Cardiac fibroblast (primary cell): ENCODE measurements around the gene UNCX.
A peak's percentile ranks its signal among the peaks of the same experiment; 100 is the strongest.
"Not testable (repeated sequence)": the region's sequence is repeated elsewhere in the genome, so short reads cannot be mapped to it uniquely, and the experiment has no call there.

Source experiments
- DNase-seq, 2 donors: peaks; one replicate each; pipeline versions ENCODE4 v3.0.0 to v3.0.0-alpha.2; 2010; ENCODE audit warnings: low read depth in 2 of 2
- H3K4me3 ChIP-seq, 2 donors: replicated peaks in 1 of 2; 1 replicate in 1 of 2; 2 replicates in 1 of 2; pipeline ENCODE4 v1.5.1; 2011; ENCODE audit warnings: low read depth in 2 of 2, low read length in 2 of 2, mild to moderate bottlenecking in 2 of 2, moderate library complexity in 1 of 2
- CTCF ChIP-seq: IDR thresholded peaks from one replicate; pipeline ENCODE4 v1.5.1; 2011; ENCODE audit warnings: low read depth, mild to moderate bottlenecking, low read length, inconsistent platforms

Gene UNCX

GRCh38 chr7:1196950-1197349 lies 35.7 kb upstream of the UNCX start:
- no peak for TF ChIP-seq CTCF
- no peak for DNase-seq
- no peak overlapping the region for H3K4me3 ChIP-seq

GRCh38 chr7:1197997-1198625 lies 34.6 kb upstream of the UNCX start:
- peak; percentile 42 to 65 for DNase-seq
- TF ChIP-seq CTCF: no peak
- H3K4me3 ChIP-seq: no peak overlapping the region

GRCh38 chr7:1200045-1200444 lies 32.6 kb upstream of the UNCX start:
- DNase-seq: peak; percentile 22 to 73
- TF ChIP-seq CTCF: no peak
- no peak overlapping the region for H3K4me3 ChIP-seq

GRCh38 chr7:1201916-1202315 lies 30.8 kb upstream of the UNCX start:
- no peak overlapping the region for H3K4me3 ChIP-seq
- no peak for DNase-seq
- no peak for TF ChIP-seq CTCF

- H3K4me3 ChIP-seq, DNase-seq: not testable (repeated sequence)
These were observed 29.8 kb upstream of the UNCX start for GRCh38 chr7:1202914-1203313.

GRCh38 chr7:1204460-1205140 lies 28.1 kb upstream of the UNCX start:
- no peak for TF ChIP-seq CTCF
- no peak for DNase-seq
- no peak overlapping the region for H3K4me3 ChIP-seq

- not testable (repeated sequence) for H3K4me3 ChIP-seq, DNase-seq
These were observed 26.9 kb upstream of the UNCX start for GRCh38 chr7:1205742-1206141.

GRCh38 chr7:1209097-1209496 lies 23.6 kb upstream of the UNCX start:
- DNase-seq: no peak
- H3K4me3 ChIP-seq: no peak overlapping the region
- no peak for TF ChIP-seq CTCF
